Measurements from ENCODE around the gene RXFP4. TPM values are rescaled to one million over a fixed set of nuclear protein-coding genes. Genes with fewer than 3 reads are reported as not detected.

RXFP4 gene
- total RNA-seq, 1 experiment from 2014 or later = not detected

DNA sequence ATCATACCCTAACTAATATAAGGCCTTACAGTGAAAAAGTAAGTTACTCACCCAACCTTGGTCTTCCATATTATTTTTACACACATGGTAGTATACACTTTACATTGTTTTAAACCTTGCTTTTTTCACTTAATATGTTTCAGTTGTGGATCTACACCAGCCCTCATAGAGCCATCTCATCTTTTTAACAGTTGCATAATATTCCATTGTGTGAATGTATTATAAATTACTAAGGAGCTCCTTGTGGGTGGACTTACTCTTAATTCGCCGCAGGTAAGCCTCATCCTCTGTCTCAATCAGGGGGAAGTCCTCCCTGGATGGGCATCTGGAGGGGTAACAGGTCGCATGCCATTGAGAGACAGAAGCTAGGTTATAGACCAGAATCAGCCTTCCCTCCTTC lies 13.2 kb downstream of the RXFP4 start:
- H3K79me2 ChIP-seq (ENCODE audit: low read length) = no peaks in the 10 kb centered on the region
- H3F3A ChIP-seq (ENCODE audit: low read length, unreplicated experiment) = no peaks in the 10 kb centered on the region
- H3K9me3 ChIP-seq (ENCODE audit: low read length) = no peaks in the 10 kb centered on the region
- TF ChIP-seq, protein P1, sequence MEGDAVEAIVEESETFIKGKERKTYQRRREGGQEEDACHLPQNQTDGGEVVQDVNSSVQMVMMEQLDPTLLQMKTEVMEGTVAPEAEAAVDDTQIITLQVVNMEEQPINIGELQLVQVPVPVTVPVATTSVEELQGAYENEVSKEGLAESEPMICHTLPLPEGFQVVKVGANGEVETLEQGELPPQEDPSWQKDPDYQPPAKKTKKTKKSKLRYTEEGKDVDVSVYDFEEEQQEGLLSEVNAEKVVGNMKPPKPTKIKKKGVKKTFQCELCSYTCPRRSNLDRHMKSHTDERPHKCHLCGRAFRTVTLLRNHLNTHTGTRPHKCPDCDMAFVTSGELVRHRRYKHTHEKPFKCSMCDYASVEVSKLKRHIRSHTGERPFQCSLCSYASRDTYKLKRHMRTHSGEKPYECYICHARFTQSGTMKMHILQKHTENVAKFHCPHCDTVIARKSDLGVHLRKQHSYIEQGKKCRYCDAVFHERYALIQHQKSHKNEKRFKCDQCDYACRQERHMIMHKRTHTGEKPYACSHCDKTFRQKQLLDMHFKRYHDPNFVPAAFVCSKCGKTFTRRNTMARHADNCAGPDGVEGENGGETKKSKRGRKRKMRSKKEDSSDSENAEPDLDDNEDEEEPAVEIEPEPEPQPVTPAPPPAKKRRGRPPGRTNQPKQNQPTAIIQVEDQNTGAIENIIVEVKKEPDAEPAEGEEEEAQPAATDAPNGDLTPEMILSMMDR (conservative IDR thresholded peaks at IDR 0.05; ENCODE audit: low read depth, low read length) = no peak
- TF ChIP-seq EZH2 (IDR thresholded peaks at IDR 0.05; ENCODE audit: low read length, unreplicated experiment) (no peak), EZH2phosphoT487 (IDR thresholded peaks at IDR 0.05; ENCODE audit: borderline replicate concordance, low read length) (no peak)
- CTCF ChIA-PET = interaction anchor here (0.6 kb wide), 1 partner anchor 45 kb away, joined by 3 read pairs; no protein-coding TSS in a partner anchor
- 0 out of 2 replicates have a peak, but pooled peaks cover under 1% of the 10 kb centered on the region for H3K4me1 ChIP-seq (ENCODE audit: insufficient read depth, low read length)
- no peak overlapping the region for H3K27ac ChIP-seq (ENCODE audit: low read length)
- POLR2A ChIA-PET (ENCODE audit: unreplicated experiment) = no interaction called here
- H3K9me2 ChIP-seq (replicated peaks; ENCODE audit: low read length) = no peaks in the 10 kb centered on the region
- no TSS peak for BruUV-seq (replicated peaks)
- no peak overlapping the region for H3K4me2 ChIP-seq (ENCODE audit: low read length)
- H3K9ac ChIP-seq (ENCODE audit: low read length) = no peak overlapping the region
- no peak overlapping the region for H3K4me3 ChIP-seq (ENCODE audit: low read length)
- DNase-seq (no peak), ATAC-seq (no peak)
- peaks cover 49% of the 10 kb centered on the region for H3K36me3 ChIP-seq (ENCODE audit: low read depth, low read length)
- no peaks in the 10 kb centered on the region for H4K20me1 ChIP-seq (ENCODE audit: low read length)
- no peaks in the 10 kb centered on the region for H3K27me3 ChIP-seq (ENCODE audit: low read length)
- intact Hi-C loops (cut with micrococcal nuclease) = no loop called here
- no peak overlapping the region for H2AFZ ChIP-seq (ENCODE audit: low read length)

DNA sequence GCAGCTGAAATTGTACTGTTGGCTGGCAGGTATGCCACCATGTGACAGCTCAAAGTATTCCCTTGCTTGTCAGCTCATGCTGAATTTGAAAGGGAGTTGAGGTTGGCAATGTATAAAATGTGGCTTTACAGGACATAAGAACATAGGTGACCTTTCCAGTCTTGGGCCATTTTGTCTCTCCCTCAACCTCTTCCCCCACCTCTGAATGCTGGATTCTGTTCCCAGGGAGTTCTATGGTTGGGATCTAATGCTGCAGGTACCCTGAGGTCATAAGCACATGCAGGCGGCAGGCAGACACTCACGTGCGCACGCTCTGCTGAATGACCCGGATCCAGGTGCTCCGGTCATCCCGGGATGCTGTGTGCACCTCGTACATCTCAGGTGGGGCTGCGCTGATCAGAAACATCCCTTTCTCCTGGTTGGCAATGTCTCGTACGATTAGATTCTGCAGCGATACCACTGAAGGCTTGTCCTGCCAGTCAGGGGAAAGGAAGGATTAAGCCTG lies 16.0 kb downstream of the RXFP4 start:
- no peak overlapping the region for H2AFZ ChIP-seq (ENCODE audit: low read length)
- ATAC-seq (no peak), DNase-seq (no peak)
- H3K79me2 ChIP-seq (ENCODE audit: low read length) = peaks cover 17% of the 10 kb centered on the region
- CTCF ChIA-PET = no interaction called here
- H3K9me2 ChIP-seq (replicated peaks; ENCODE audit: low read length) = no peaks in the 10 kb centered on the region
- no peak overlapping the region for H3K9ac ChIP-seq (ENCODE audit: low read length)
- intact Hi-C loops (cut with micrococcal nuclease) = no loop called here
- BruUV-seq (replicated peaks) = no TSS peak
- H3K4me1 ChIP-seq (ENCODE audit: insufficient read depth, low read length) = peaks cover 27% of the 10 kb centered on the region
- no peaks in the 10 kb centered on the region for H3F3A ChIP-seq (ENCODE audit: low read length, unreplicated experiment)
- H3K4me2 ChIP-seq (ENCODE audit: low read length) = no peak overlapping the region
- TF ChIP-seq EZH2 (IDR thresholded peaks at IDR 0.05; ENCODE audit: low read length, unreplicated experiment) (no peak), EZH2phosphoT487 (IDR thresholded peaks at IDR 0.05; ENCODE audit: borderline replicate concordance, low read length) (no peak)
- TF ChIP-seq, protein P1 (conservative IDR thresholded peaks at IDR 0.05; ENCODE audit: low read depth, low read length) = no peak
- H3K4me3 ChIP-seq (ENCODE audit: low read length) = no peak overlapping the region
- peaks cover 51% of the 10 kb centered on the region for H3K36me3 ChIP-seq (ENCODE audit: low read depth, low read length)
- no peak overlapping the region for H3K27ac ChIP-seq (ENCODE audit: low read length)
- H3K27me3 ChIP-seq (ENCODE audit: low read length) = no peaks in the 10 kb centered on the region
- POLR2A ChIA-PET (ENCODE audit: unreplicated experiment) = no interaction called here
- H4K20me1 ChIP-seq (ENCODE audit: low read length) = no peaks in the 10 kb centered on the region
- no peaks in the 10 kb centered on the region for H3K9me3 ChIP-seq (ENCODE audit: low read length)

DNA sequence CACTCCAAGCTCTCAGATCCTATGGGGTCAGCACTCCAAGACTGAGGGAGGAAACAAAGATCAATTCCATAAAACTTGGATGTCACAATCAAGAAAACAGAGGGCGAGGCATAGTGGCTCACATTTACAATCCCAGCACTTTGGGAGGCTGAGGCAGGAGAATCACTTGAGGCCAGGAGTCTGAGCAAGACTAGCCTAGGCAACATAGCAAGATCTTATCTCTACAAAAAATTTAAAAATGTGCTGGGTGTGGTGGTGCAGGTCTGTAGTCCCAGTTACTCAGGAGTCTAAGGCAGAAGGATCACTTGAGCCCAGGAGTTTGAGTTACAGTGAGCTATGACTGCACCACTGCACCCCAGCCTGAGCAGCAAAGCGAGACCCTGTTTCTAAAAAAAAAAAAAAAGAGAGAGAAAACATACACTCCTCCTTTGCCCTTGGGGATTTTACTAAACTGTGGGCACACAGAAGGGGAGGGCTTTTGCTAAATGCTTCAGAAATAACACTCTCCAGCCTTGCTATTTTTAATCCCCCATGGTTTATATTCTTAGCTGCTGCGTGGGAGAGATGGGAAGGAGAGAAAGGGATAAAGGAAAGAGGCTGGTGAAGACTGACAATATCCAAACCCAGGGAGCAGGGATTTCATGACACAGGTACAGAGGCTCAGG lies 18.8 kb downstream of the RXFP4 start:
- intact Hi-C loops (cut with micrococcal nuclease) = no loop called here
- H3K4me2 ChIP-seq (ENCODE audit: low read length) = peak overlapping the region; percentile 4
- no peaks in the 10 kb centered on the region for H3K27me3 ChIP-seq (ENCODE audit: low read length)
- TF ChIP-seq EZH2 (IDR thresholded peaks at IDR 0.05; ENCODE audit: low read length, unreplicated experiment) = no peak
- no peak for TF ChIP-seq EZH2phosphoT487 (IDR thresholded peaks at IDR 0.05; ENCODE audit: borderline replicate concordance, low read length)
- TF ChIP-seq, protein P1 (conservative IDR thresholded peaks at IDR 0.05; ENCODE audit: low read depth, low read length) = no peak
- peak; percentile 22 for DNase-seq
- no peak overlapping the region for H3K4me3 ChIP-seq (ENCODE audit: low read length)
- H2AFZ ChIP-seq (ENCODE audit: low read length) = no peak overlapping the region
- CTCF ChIA-PET = no interaction called here
- H3K27ac ChIP-seq (ENCODE audit: low read length) = peak overlapping the region; percentile 93
- ATAC-seq = no peak
- H3K9me3 ChIP-seq (ENCODE audit: low read length) = no peaks in the 10 kb centered on the region
- H3K9ac ChIP-seq (ENCODE audit: low read length) = peak overlapping the region; percentile 79
- no peaks in the 10 kb centered on the region for H4K20me1 ChIP-seq (ENCODE audit: low read length)
- no peaks in the 10 kb centered on the region for H3F3A ChIP-seq (ENCODE audit: low read length, unreplicated experiment)
- peaks cover 51% of the 10 kb centered on the region for H3K36me3 ChIP-seq (ENCODE audit: low read depth, low read length)
- H3K9me2 ChIP-seq (replicated peaks; ENCODE audit: low read length) = no peaks in the 10 kb centered on the region
- peaks cover 17% of the 10 kb centered on the region for H3K79me2 ChIP-seq (ENCODE audit: low read length)
- no TSS peak for BruUV-seq (replicated peaks)
- peaks cover 32% of the 10 kb centered on the region for H3K4me1 ChIP-seq (ENCODE audit: insufficient read depth, low read length)
- POLR2A ChIA-PET (ENCODE audit: unreplicated experiment) = interaction anchor here (0.6 kb wide), 1 partner anchor 16 kb away, joined by 4 read pairs; no protein-coding TSS in a partner anchor

All from PC-3 (cell line).